GM08714 (cell line): ENCODE results near the gene NEK6.

ENCODE experiments used
- H3K4me3 ChIP-seq: fragments of 200-500 bp; sonication (Bioruptor generic); 2 replicates; pipeline ENCODE4 v1.5.1; 2014; ENCODE audit warnings: mild to moderate bottlenecking, low read length, inconsistent platforms
- ZNF274 ChIP-seq: IDR thresholded peaks from 2 replicates; pipeline ENCODE4 v1.6.1; 2012; ENCODE audit warnings: mild to moderate bottlenecking, low read depth, low read length

NEK6 gene

DNA sequence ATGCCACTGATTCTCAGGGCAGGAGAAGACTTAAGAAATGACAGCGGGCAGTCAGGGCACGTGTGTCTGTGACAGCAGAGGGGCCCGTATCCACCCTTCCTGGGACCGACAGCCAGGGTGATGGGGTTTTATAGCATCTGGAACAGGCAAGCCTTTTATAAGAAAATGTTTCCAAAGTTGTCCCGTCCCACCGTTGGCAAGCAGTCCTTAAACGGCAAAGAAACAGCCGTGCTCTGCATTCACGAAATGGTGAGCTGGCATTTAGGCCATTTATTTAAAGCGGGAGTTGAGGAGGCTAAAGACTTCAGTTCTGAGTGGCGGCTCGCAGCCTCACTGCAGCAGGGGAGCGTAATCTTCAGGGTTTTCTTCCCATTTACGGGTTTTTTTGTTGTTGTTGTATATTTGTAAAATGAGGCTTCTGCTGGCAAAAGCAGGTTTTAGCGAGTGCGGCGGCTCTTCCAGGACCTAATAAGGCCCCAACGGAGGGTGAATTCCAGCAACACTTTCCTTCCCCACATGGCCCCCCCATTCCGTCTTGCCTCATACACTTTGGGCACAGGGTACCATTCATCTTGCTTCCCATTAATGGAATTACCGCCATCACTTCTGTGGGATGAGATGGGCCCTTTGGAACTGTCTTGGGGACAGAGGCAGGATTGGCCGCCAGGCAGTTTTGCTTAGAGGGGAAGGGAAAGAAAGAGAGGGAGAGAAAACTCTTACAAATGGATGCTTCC is 15.8 kb downstream of the NEK6 start:
- no peak overlapping the region for H3K4me3 ChIP-seq
- no peak for TF ChIP-seq ZNF274

DNA sequence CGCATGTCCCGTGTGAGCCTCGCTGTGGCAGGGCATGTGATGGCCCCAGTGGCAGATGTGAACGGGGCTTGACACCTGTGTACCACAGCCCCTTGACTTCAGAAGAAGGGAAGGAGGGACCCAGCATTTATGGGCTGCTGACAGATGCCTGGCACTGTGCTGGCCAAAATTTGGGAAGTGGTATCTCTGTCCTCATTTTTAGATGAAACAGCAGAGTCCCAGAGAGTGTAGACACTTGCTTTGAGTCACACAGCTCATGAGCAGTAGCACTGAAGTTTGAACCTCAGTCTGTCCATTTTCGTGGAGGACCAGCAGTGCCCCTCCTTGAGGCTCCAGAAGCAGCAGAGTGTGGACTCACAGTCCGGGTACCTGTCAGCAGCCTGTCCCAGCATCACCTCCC is 16.5 kb downstream of the NEK6 start:
- H3K4me3 ChIP-seq = no peak overlapping the region
- TF ChIP-seq ZNF274 = no peak

DNA sequence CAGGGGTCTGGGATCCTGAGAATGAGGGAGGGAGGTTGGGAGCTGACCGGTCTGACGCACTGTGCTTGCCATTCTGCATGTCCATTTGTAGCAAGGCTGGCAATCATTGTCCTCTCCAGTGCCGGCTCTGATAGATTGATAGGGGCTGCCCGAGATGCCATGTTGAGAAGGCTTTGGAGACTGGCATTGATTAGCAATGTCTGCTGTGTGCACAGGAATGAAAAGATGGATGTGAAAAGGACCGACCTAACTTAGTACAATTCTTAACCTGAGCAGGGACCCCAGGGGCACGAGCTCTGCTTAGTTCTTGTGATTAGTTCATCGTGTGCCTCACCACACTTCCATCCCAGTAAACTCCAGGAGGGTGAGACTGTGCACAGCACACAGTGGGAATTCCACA is 17.0 kb downstream of the NEK6 start:
- H3K4me3 ChIP-seq = no peak overlapping the region
- no peak for TF ChIP-seq ZNF274

DNA sequence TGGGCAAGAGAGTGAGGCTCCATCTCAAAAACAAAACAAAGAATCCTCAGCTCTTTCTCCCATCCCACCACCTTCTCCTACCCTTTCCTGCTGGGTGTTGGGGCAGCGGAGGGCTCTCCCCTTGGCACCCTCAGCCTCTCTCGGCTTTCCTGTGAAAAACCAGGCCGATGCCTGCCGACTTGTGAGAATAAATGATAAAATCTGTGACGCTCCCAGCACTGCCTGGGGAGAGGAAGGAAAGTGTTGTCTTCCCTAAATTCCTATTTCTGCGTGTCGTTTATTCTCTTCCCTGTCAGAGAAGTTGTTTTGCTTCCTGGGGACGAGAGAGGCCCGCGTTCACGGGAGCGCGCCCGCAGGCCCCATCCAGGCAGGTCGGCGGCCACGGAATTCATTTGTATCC is 19.7 kb downstream of the NEK6 start:
- TF ChIP-seq ZNF274 = no peak
- no peak overlapping the region for H3K4me3 ChIP-seq

DNA sequence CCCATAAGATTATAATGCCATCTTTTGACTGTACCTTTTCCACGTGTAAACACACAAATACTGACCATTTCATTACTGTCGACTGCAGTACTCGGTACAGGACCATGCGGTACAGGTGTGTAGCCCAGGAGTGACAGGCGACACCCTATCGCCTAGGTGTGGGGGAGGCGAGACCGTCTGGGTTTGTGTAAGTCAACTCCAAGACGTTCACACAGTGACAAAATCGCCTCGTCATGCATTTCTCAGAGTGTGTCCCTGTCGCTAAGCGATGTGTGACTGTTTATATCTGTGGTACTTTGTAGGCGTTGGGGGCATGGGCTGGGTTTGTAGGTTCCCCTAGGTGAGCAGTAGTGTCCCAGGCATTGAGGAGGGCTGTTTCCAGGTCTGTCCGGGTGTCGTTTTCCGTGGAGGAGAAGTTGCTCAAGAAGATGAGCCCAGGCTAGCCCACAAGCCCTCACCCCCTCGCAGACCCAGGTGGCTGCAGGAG is 20.3 kb downstream of the NEK6 start:
- no peak for TF ChIP-seq ZNF274
- no peak overlapping the region for H3K4me3 ChIP-seq

DNA sequence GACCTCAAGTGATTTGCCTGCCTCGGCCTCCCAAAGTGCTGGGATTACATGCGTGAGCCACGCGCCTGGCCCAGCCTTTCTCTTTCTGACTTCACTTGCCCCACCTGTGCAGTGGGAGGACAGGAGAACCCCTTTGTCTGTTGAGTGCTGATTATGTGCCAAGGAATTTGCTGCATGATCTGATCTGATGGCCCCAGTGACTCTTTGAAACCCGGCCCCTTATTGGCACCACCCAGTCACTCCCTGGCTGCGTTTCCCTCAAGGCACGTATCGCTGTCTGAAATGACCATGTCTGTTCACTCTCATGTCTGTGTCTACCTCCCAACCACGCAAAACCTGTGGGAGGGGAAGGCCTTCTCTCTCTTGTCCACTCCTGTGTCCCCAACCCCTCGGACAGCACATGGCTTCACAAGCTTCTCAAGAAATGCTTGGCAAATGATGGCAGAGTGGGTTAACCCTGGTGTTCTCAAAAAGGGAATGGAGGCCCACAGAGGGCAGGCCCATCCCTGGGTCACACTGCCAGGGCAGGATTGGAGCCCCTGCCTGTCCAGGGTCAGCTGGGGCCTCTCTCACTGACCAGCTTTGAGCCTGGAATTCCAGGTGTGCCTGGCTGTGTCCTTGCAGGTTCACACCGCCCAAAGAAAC is 21.9 kb downstream of the NEK6 start:
- no peak overlapping the region for H3K4me3 ChIP-seq
- no peak for TF ChIP-seq ZNF274

DNA sequence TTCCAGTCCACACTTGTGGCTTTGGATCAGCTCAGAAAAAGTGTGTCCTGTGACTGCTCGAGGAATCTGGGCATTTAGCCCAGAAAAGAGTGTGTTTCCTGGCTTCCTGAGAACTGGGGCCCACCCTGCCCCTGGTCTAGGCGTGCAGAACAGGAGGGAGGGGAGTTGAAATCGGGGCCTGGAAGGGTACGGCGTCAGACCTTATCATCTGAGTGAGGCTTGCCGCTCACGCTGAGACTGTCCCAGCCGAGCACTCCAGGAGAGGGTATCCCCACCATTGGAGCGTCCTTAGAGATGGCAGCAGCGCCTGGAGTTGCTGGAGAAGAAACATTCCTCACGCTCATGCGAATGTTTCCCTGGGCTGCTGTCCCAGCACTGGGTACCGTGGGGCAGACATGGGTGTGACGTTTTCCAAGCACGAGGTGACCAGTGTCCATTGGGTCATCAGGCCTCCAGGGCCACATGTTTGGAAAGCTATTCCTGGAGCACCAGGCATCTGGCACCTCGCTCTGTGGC is 22.5 kb downstream of the NEK6 start:
- no peak for TF ChIP-seq ZNF274
- H3K4me3 ChIP-seq = no peak overlapping the region

DNA sequence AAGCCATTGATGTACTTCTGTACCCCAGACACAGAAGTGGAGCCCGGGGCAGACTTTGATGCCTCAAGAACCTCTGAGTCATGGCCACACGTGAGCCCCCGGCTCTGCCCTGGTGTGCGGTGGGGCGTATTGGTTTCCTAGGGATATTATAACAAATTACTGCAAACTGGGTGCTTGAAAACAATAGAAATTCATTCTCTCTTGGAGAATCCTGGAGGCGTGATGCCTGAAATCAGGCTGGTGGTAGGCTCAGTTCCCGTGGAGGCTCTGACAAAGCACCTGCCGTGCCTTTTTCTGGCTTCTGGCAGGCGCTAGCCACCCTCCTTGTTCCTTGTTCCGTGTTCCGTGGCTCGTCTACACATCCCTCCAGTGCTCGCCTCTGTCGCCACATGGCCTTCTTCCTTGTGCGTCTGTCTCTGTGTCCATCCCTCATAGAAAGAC is 24.2 kb downstream of the NEK6 start:
- TF ChIP-seq ZNF274 = no peak
- H3K4me3 ChIP-seq = no peak overlapping the region

DNA sequence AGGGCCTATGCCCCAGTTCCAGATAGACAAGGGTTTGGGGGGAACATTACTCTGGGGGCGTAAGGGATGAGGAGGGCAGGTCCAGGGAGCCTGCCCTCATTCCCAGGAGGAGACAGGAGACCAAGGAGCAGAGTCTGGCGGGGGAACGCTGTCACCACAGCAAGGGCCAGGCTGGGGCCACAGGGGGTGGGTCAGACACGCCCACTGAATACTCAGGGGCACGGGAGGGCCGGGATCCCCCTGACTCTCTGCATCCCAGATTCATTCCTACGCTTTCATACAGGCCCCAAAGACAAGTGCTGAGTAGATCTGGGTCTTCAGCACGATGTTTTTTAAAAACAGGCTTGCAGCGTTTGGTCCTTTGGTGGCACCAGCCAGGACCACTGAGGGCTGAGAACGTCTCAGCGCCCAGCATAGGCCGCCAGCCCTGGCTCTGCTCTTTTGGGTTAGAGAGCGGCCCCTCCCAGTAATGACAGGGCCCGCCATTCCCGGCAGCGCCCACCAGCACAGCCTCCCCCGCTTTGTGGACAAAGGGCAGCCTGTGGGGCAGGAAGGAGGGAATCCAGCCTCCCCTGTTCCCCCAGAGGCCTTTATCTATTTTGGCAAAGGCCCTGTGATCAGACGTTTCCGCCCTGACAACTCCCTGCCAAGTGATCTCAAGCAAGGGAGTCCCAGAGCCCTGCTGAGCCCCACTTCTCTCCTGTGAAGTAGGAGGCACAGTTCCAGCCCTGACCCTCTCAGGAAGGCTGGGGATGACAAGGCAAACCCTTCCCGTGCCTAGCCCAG is 24.9 kb downstream of the NEK6 start:
- TF ChIP-seq ZNF274 = no peak
- no peak overlapping the region for H3K4me3 ChIP-seq

DNA sequence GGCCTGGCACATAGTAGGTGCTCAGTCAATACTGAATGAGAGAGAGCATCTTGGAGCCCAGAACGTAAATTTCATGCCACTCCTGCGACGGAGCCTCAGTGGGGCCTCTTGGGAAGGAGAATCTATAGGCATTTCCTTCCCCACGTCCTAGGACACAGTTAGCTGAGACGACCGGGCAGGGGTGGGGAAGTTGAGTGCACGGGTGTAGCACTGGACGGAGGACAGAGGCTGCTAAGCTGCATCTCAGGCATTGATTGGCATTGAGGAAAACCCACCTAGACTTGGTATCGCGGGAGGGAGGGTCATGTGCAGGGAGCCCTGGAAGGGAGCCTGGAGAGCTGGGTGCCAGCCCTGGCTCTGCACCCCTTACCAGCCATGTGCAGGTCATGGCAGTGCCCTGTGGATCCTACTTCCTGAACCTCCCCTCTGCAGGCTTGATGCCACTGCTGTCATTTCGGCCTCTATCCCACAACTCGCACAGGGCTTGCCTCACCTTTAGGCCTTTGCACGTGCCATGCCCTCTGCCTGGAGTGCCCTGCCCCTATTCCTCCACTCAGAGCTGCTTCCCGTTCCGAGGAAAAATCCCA is 25.6 kb downstream of the NEK6 start:
- no peak for TF ChIP-seq ZNF274
- no peak overlapping the region for H3K4me3 ChIP-seq

DNA sequence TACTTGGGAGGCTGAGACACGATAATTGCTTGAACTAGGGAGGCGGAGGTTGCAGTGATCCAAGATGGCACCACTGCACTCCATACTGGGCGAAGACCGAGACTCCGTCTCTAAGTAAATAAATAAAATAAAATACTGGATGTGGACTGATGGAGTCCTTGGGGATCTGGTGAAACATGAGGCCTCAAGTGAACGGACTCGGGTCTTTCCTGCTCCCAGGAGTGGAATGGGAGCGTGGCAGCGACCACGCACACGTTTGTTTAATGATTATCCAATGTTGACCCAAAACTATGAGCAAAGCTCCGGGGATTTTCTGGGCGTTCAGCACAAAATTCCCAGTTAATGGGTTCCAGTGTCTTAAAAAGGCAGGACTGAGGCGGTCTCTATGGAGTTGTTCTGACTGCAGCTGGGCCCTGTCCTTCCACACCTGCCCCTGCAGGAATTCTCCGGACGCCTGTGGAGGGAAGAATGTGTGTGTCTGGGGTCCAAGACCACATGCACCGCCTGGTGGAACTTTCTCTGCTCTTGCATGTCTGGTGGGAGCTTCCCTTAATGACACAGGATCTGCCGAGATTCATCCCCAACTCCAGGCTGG is 26.6 kb downstream of the NEK6 start:
- no peak overlapping the region for H3K4me3 ChIP-seq
- TF ChIP-seq ZNF274 = no peak

DNA sequence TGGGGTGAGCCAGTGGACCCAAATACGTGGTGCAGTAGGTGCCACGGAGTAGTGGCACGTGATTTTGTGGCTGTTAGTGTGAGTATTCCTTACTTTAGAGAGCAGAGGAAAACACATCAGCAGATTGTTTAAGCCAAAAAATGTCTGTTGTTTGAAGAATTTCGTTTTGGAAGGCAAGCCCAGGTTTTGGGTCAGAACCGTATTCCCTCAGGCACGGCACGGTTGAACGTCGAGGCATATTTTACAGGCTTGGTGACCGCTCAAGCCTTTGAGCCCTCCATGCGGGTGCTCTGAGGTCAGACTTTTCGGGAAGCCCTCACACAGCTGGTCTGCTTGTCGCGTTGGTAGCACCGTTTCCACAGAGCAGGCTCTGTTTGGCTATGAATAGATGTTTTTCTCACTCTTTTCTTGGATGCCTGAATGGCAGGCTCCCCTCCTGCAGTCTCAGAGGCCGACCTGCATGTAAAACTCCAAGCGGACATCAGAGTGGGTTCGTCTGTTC is 27.2 kb downstream of the NEK6 start:
- no peak overlapping the region for H3K4me3 ChIP-seq
- no peak for TF ChIP-seq ZNF274

DNA sequence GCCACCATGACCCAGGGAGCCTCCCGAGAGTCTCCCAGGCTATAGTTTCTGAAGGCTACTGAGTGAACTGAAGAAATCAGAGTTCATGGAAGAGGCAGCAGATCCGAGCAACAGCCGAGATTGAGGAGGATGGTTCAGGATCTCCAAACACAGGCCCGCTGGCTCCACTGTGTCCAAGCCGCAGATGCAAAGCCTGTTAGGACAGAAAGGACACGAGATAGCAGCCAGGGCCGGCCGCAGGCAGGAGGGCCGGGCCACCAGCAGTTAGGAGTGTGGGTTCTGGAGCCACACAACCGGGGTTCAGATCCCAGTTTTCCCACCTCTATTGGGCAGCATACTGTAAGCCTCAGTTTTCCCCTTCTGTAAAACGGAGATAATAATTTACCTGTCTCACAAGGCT is 27.7 kb downstream of the NEK6 start:
- TF ChIP-seq ZNF274 = no peak
- no peak overlapping the region; the same call in 1 of the 2 replicates for H3K4me3 ChIP-seq
